Muscle layer of duodenum (tissue), 2 donors: Measurements from ENCODE around the gene CUL2.

ENCODE experiments used
- H3K27ac ChIP-seq: one replicate; pipeline ENCODE4 v1.7.0; 2013; ENCODE audit warnings: mild to moderate bottlenecking, low read length
- H3K27me3 ChIP-seq: one replicate; pipeline ENCODE4 v1.7.0; 2013; ENCODE audit warnings: low read depth, mild to moderate bottlenecking, control low read depth, low read length
- H3K36me3 ChIP-seq, 2 donors: one replicate each; pipeline ENCODE4 v1.7.0; 2013; ENCODE audit warnings: low read length in 2 of 2, control low read depth in 1 of 2, mild to moderate bottlenecking in 1 of 2; ENCODE audit not compliant: insufficient read depth in 2 of 2, control insufficient read depth in 1 of 2
- H3K4me1 ChIP-seq, 2 donors: one replicate each; pipeline ENCODE4 v1.7.0; 2013; ENCODE audit warnings: low read length in 2 of 2, mild to moderate bottlenecking in 2 of 2, control low read depth in 1 of 2, moderate library complexity in 1 of 2; ENCODE audit not compliant: insufficient read depth in 2 of 2, control insufficient read depth in 1 of 2
- H3K4me3 ChIP-seq, 2 donors: one replicate each; pipeline ENCODE4 v1.7.0; 2013; ENCODE audit warnings: low read length in 2 of 2, low read depth in 1 of 2, mild to moderate bottlenecking in 1 of 2
- H3K9me3 ChIP-seq, 2 donors: one replicate each; pipeline ENCODE4 v1.7.0; 2013; ENCODE audit warnings: low read length in 2 of 2, control low read depth in 1 of 2, mild to moderate bottlenecking in 1 of 2; ENCODE audit not compliant: control insufficient read depth in 1 of 2
- donor health status: healthy.

CUL2 gene

GRCh38 chr10:35043796-35044344 is 46.3 kb downstream of the CUL2 start:
- Histone ChIP-seq H3K4me3 (no peak overlapping the region), H3K36me3 (peaks cover 24 to 27% of the 10 kb centered on the region in 2 donors), H3K9me3 (no peaks in the 10 kb centered on the region), H3K27ac (no peak overlapping the region), H3K27me3 (no peaks in the 10 kb centered on the region), H3K4me1 (no peaks in the 10 kb centered on the region)

GRCh38 chr10:35042783-35043182 is 47.4 kb downstream of the CUL2 start:
- Histone ChIP-seq H3K4me3 (no peak overlapping the region), H3K27me3 (no peaks in the 10 kb centered on the region), H3K9me3 (no peaks in the 10 kb centered on the region), H3K4me1 (no peaks in the 10 kb centered on the region), H3K27ac (no peak overlapping the region), H3K36me3 (peaks cover 22 to 25% of the 10 kb centered on the region in 2 donors)

GRCh38 chr10:35041502-35041879 is 48.6 kb downstream of the CUL2 start:
- Histone ChIP-seq H3K36me3 (peaks cover 25 to 27% of the 10 kb centered on the region in 2 donors), H3K27ac (no peak overlapping the region), H3K4me1 (no peaks in the 10 kb centered on the region), H3K9me3 (no peaks in the 10 kb centered on the region), H3K4me3 (no peak overlapping the region), H3K27me3 (no peaks in the 10 kb centered on the region)

- H3K36me3 ChIP-seq: peaks cover 27 to 32% of the 10 kb centered on the region in 2 donors
- H3K27ac ChIP-seq: no peak overlapping the region
- H3K4me3 ChIP-seq: no peak overlapping the region
- H3K27me3 ChIP-seq: no peaks in the 10 kb centered on the region
- no peaks in the 10 kb centered on the region for H3K9me3 ChIP-seq
- no peaks in the 10 kb centered on the region for H3K4me1 ChIP-seq
Measured at GRCh38 chr10:35040760-35041501, 49.2 kb downstream of the CUL2 start.

- no peak overlapping the region for H3K27ac ChIP-seq
- no peak overlapping the region for H3K4me3 ChIP-seq
- no peaks in the 10 kb centered on the region for H3K27me3 ChIP-seq
- H3K4me1 ChIP-seq: no peaks in the 10 kb centered on the region
- no peaks in the 10 kb centered on the region for H3K9me3 ChIP-seq
- peaks cover 26 to 47% of the 10 kb centered on the region in 2 donors for H3K36me3 ChIP-seq
Measured at GRCh38 chr10:35037104-35037503, 53.0 kb downstream of the CUL2 start.

GRCh38 chr10:35035606-35036005 is 54.5 kb downstream of the CUL2 start:
- H3K27ac ChIP-seq: no peak overlapping the region
- peaks cover 34 to 59% of the 10 kb centered on the region in 2 donors for H3K36me3 ChIP-seq
- H3K27me3 ChIP-seq: no peaks in the 10 kb centered on the region
- no peak overlapping the region for H3K4me3 ChIP-seq
- H3K4me1 ChIP-seq: no peaks in the 10 kb centered on the region
- no peaks in the 10 kb centered on the region for H3K9me3 ChIP-seq

GRCh38 chr10:35027567-35027966 is 62.6 kb downstream of the CUL2 start:
- Histone ChIP-seq H3K9me3 (no peaks in the 10 kb centered on the region), H3K36me3 (peaks cover 34 to 47% of the 10 kb centered on the region in 2 donors), H3K27ac (no peak overlapping the region), H3K4me1 (no peaks in the 10 kb centered on the region), H3K27me3 (no peaks in the 10 kb centered on the region), H3K4me3 (no peak overlapping the region)

GRCh38 chr10:35025916-35026315 is 64.2 kb downstream of the CUL2 start:
- no peaks in the 10 kb centered on the region for H3K4me1 ChIP-seq
- H3K36me3 ChIP-seq: peaks cover 26 to 32% of the 10 kb centered on the region in 2 donors
- H3K4me3 ChIP-seq: no peak overlapping the region
- H3K9me3 ChIP-seq: no peaks in the 10 kb centered on the region
- H3K27me3 ChIP-seq: no peaks in the 10 kb centered on the region
- no peak overlapping the region for H3K27ac ChIP-seq

- Histone ChIP-seq H3K27me3 (no peaks in the 10 kb centered on the region), H3K27ac (no peak overlapping the region), H3K36me3 (peaks cover 15 to 19% of the 10 kb centered on the region in 2 donors), H3K4me1 (no peaks in the 10 kb centered on the region), H3K9me3 (no peaks in the 10 kb centered on the region), H3K4me3 (no peak overlapping the region)
Measured at GRCh38 chr10:35020481-35020880, 69.7 kb downstream of the CUL2 start.

- H3K36me3 ChIP-seq: peaks cover 14 to 17% of the 10 kb centered on the region in 2 donors
- no peak overlapping the region for H3K27ac ChIP-seq
- H3K9me3 ChIP-seq: no peaks in the 10 kb centered on the region
- no peak overlapping the region for H3K4me3 ChIP-seq
- H3K27me3 ChIP-seq: no peaks in the 10 kb centered on the region
- no peaks in the 10 kb centered on the region for H3K4me1 ChIP-seq
Measured at GRCh38 chr10:35019041-35020024, 70.8 kb downstream of the CUL2 start.

GRCh38 chr10:35017608-35018007 is 72.5 kb downstream of the CUL2 start:
- Histone ChIP-seq H3K4me1 (no peaks in the 10 kb centered on the region), H3K4me3 (no peak overlapping the region), H3K36me3 (peaks cover 15 to 21% of the 10 kb centered on the region in 2 donors), H3K27me3 (no peaks in the 10 kb centered on the region), H3K9me3 (no peaks in the 10 kb centered on the region), H3K27ac (no peak overlapping the region)
